Vagina (tissue), 2 donors: Measurements from ENCODE around the gene EYS.

Experiments
- POLR2A ChIP-seq, 2 donors: fragments of 450-650 bp; IDR thresholded peaks; one replicate each; pipeline ENCODE4 v1.6.1; 2017; ENCODE audit warnings: antibody characterized with exemption in 2 of 2, mild to moderate bottlenecking in 2 of 2, moderate library complexity in 2 of 2
- TF ChIP-seq, protein P1 (sequence below), 3 experiments: fragments of 450-650 bp in 2 of 3; fragments of 200-600 bp in 1 of 3; sonication (generic) in 1 of 3; IDR thresholded peaks; one replicate each; pipeline ENCODE4 v1.5.1; 2017 to 2019; ENCODE audit warnings: antibody characterized with exemption in 3 of 3, mild to moderate bottlenecking in 2 of 3, moderate library complexity in 2 of 3

DNA sequence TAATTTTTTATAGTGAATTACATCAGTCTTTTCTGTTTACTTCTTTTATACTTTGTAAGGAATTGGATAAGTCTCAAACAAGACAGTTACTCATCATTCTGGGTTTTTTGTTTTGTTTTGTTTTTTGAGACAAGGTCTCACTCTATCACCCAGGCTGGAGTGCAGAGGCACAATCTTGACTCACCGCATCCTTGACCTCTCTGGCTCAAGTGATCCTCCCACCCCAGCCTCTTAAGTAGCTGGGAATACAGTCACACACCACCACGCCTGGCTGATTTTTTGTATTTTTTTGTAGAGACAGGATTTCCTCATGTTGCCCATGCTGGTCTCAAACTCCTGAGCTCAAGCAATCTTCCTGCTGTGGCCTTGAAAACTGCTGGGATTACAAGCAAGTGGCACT lies 524.3 kb downstream of the EYS start:
- TF ChIP-seq, protein P1, sequence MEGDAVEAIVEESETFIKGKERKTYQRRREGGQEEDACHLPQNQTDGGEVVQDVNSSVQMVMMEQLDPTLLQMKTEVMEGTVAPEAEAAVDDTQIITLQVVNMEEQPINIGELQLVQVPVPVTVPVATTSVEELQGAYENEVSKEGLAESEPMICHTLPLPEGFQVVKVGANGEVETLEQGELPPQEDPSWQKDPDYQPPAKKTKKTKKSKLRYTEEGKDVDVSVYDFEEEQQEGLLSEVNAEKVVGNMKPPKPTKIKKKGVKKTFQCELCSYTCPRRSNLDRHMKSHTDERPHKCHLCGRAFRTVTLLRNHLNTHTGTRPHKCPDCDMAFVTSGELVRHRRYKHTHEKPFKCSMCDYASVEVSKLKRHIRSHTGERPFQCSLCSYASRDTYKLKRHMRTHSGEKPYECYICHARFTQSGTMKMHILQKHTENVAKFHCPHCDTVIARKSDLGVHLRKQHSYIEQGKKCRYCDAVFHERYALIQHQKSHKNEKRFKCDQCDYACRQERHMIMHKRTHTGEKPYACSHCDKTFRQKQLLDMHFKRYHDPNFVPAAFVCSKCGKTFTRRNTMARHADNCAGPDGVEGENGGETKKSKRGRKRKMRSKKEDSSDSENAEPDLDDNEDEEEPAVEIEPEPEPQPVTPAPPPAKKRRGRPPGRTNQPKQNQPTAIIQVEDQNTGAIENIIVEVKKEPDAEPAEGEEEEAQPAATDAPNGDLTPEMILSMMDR (IDR thresholded peaks at IDR 0.05), result no peak
- TF ChIP-seq POLR2A (IDR thresholded peaks at IDR 0.05), result no peak
